ENCODE results near the gene ARHGAP32.
"Not testable (repeated sequence)": the region's sequence is repeated elsewhere in the genome, so short reads cannot be mapped to it uniquely, and the experiment has no call there.

ARHGAP32 gene

GRCh38 chr11:129034001-129034400 lies 158.1 kb downstream of the ARHGAP32 start:
- DNase-seq (ENCODE audit: low read depth in 2 of 2), result no peak

- no peak for DNase-seq (ENCODE audit: low read depth in 2 of 2)
Observed at GRCh38 chr11:129023968-129024676, 168.0 kb downstream of the ARHGAP32 start.

- no peak for DNase-seq (ENCODE audit: low read depth in 2 of 2)
Observed at GRCh38 chr11:129021295-129021694, 170.8 kb downstream of the ARHGAP32 start.

GRCh38 chr11:129018991-129019390 lies 173.1 kb downstream of the ARHGAP32 start:
- no peak for DNase-seq (ENCODE audit: low read depth in 2 of 2)

GRCh38 chr11:129018126-129018525 lies 174.0 kb downstream of the ARHGAP32 start:
- DNase-seq (ENCODE audit: low read depth in 2 of 2), result no peak

- DNase-seq (ENCODE audit: low read depth in 2 of 2), result no peak
Observed at GRCh38 chr11:129013737-129014475, 178.2 kb downstream of the ARHGAP32 start.

GRCh38 chr11:129012880-129013279 lies 179.2 kb downstream of the ARHGAP32 start:
- no peak for DNase-seq (ENCODE audit: low read depth in 2 of 2)

- no peak for DNase-seq (ENCODE audit: low read depth in 2 of 2)
Observed at GRCh38 chr11:129006161-129006560, 186.0 kb downstream of the ARHGAP32 start.

GRCh38 chr11:128999165-128999564 lies 193.0 kb downstream of the ARHGAP32 start:
- DNase-seq (ENCODE audit: low read depth in 2 of 2), result not testable (repeated sequence)

- no peak for DNase-seq (ENCODE audit: low read depth in 2 of 2)
Observed at GRCh38 chr11:128988242-128988970, 203.7 kb downstream of the ARHGAP32 start.

- DNase-seq (ENCODE audit: low read depth in 2 of 2), result no peak
Observed at GRCh38 chr11:128985880-128986279, 206.2 kb downstream of the ARHGAP32 start.

GRCh38 chr11:128983023-128983422 lies 209.1 kb downstream of the ARHGAP32 start:
- no peak for DNase-seq (ENCODE audit: low read depth in 2 of 2)

- no peak for DNase-seq (ENCODE audit: low read depth in 2 of 2)
Observed at GRCh38 chr11:128981254-128981653, 210.9 kb downstream of the ARHGAP32 start.

GRCh38 chr11:128970598-128971190 lies 221.4 kb downstream of the ARHGAP32 start:
- DNase-seq (ENCODE audit: low read depth in 2 of 2), result no peak

- DNase-seq (ENCODE audit: low read depth in 2 of 2), result no peak
Observed at GRCh38 chr11:128968916-128969315, 223.2 kb downstream of the ARHGAP32 start.

- DNase-seq (ENCODE audit: low read depth in 2 of 2), result no peak
Observed at GRCh38 chr11:128967578-128967977, 224.5 kb downstream of the ARHGAP32 start.

- DNase-seq (ENCODE audit: low read depth in 2 of 2), result no peak
Observed at GRCh38 chr11:128965485-128965884, 226.6 kb downstream of the ARHGAP32 start.

GRCh38 chr11:128964463-128964930 lies 227.6 kb downstream of the ARHGAP32 start:
- no peak for DNase-seq (ENCODE audit: low read depth in 2 of 2)

GRCh38 chr11:128963744-128964325 lies 228.3 kb downstream of the ARHGAP32 start:
- DNase-seq (ENCODE audit: low read depth in 2 of 2), result no peak

GRCh38 chr11:128962896-128963295 lies 229.2 kb downstream of the ARHGAP32 start:
- DNase-seq (ENCODE audit: low read depth in 2 of 2), result no peak

GRCh38 chr11:128961645-128962044 lies 230.5 kb downstream of the ARHGAP32 start:
- no peak for DNase-seq (ENCODE audit: low read depth in 2 of 2)

GRCh38 chr11:128957202-128957482 lies 235.0 kb downstream of the ARHGAP32 start:
- DNase-seq (ENCODE audit: low read depth in 2 of 2), result no peak

Measured in activated CD4-positive, alpha-beta T cell treated with anti-CD3 and anti-CD28 coated beads for 24 hours (primary cell).